HAP-1 (cell line): ENCODE results near the gene CACNA1I.

Experiments
- DNase-seq, 2 experiments: peaks; one replicate each; pipeline ENCODE4 v3.0.0-alpha.2; 2016 to 2020; ENCODE audit warnings: low spot score in 2 of 2
- H3K27me3 ChIP-seq: fragments of 250-450 bp; sonication (Bioruptor Pico); 2 replicates; pipeline ENCODE4 v1.5.1; 2020; ENCODE audit warnings: low read depth, mild to moderate bottlenecking, moderate library complexity
- H3K36me3 ChIP-seq: fragments of 250-450 bp; sonication (Bioruptor Pico); replicated peaks from 2 replicates; pipeline ENCODE4 v1.5.1; 2020; ENCODE audit warnings: mild to moderate bottlenecking
- H3K4me1 ChIP-seq: fragments of 250-450 bp; sonication (Bioruptor Pico); 2 replicates; pipeline ENCODE4 v1.5.1; 2020; ENCODE audit warnings: mild to moderate bottlenecking
- H3K4me3 ChIP-seq: fragments of 250-450 bp; sonication (Bioruptor Pico); 2 replicates; pipeline ENCODE4 v1.5.1; 2020; ENCODE audit warnings: mild to moderate bottlenecking, moderate library complexity
- H3K9me3 ChIP-seq: fragments of 250-450 bp; sonication (Bioruptor Pico); 2 replicates; pipeline ENCODE4 v1.5.1; 2020; ENCODE audit warnings: mild to moderate bottlenecking, moderate library complexity
- in situ Hi-C: fragments of 300-500 bp; cut with MboI; formaldehyde crosslinking; loops from 3 replicates; pipeline ENCODE4 v1.14.3; 2020; ENCODE audit warnings: low sequenced_read_pairs, inconsistent platforms, mixed read lengths

CACNA1I gene

GRCh38 chr22:39681038-39681861 lies 110.7 kb downstream of the CACNA1I start:
- DNase-seq, result no peak
- in situ Hi-C loops, result no loop called here
- no peaks in the 10 kb centered on the region for H3K36me3 ChIP-seq
- H3K9me3 ChIP-seq, result no peaks in the 10 kb centered on the region
- no peaks in the 10 kb centered on the region for H3K27me3 ChIP-seq
- H3K4me1 ChIP-seq, result no peaks in the 10 kb centered on the region
- no peak overlapping the region for H3K4me3 ChIP-seq

GRCh38 chr22:39682994-39683393 lies 112.4 kb downstream of the CACNA1I start:
- Histone ChIP-seq H3K36me3 (no peaks in the 10 kb centered on the region), H3K27me3 (no peaks in the 10 kb centered on the region), H3K4me3 (no peak overlapping the region), H3K4me1 (no peaks in the 10 kb centered on the region), H3K9me3 (no peaks in the 10 kb centered on the region)
- DNase-seq, result no peak
- in situ Hi-C loops, result no loop called here

GRCh38 chr22:39683639-39684038 lies 113.1 kb downstream of the CACNA1I start:
- DNase-seq, result no peak
- H3K4me3 ChIP-seq, result no peak overlapping the region
- H3K27me3 ChIP-seq, result no peaks in the 10 kb centered on the region
- no peaks in the 10 kb centered on the region for H3K9me3 ChIP-seq
- in situ Hi-C loops, result no loop called here
- H3K4me1 ChIP-seq, result no peaks in the 10 kb centered on the region
- H3K36me3 ChIP-seq, result no peaks in the 10 kb centered on the region

- no peak for DNase-seq
- no peaks in the 10 kb centered on the region for H3K36me3 ChIP-seq
- in situ Hi-C loops, result no loop called here
Observed at GRCh38 chr22:39684702-39685281, 114.2 kb downstream of the CACNA1I start.

GRCh38 chr22:39685336-39686177 lies 115.0 kb downstream of the CACNA1I start:
- no peak for DNase-seq
- H3K27me3 ChIP-seq, result no peaks in the 10 kb centered on the region
- in situ Hi-C loops, result no loop called here

More at GRCh38 chr22:39684702-39685281, 114.2 kb downstream of the CACNA1I start:
- no peaks in the 10 kb centered on the region for H3K4me1 ChIP-seq
- H3K27me3 ChIP-seq, result no peaks in the 10 kb centered on the region
- no peak overlapping the region for H3K4me3 ChIP-seq
- no peaks in the 10 kb centered on the region for H3K9me3 ChIP-seq

GRCh38 chr22:39686178-39686620 lies 115.6 kb downstream of the CACNA1I start:
- no peak for DNase-seq
- in situ Hi-C loops, result no loop called here
- H3K9me3 ChIP-seq, result no peaks in the 10 kb centered on the region
- H3K4me3 ChIP-seq, result no peak overlapping the region
- H3K27me3 ChIP-seq, result no peaks in the 10 kb centered on the region
- H3K36me3 ChIP-seq, result no peaks in the 10 kb centered on the region
- H3K4me1 ChIP-seq, result no peaks in the 10 kb centered on the region

More at GRCh38 chr22:39685336-39686177, 115.0 kb downstream of the CACNA1I start:
- Histone ChIP-seq H3K36me3 (no peaks in the 10 kb centered on the region), H3K9me3 (no peaks in the 10 kb centered on the region), H3K4me3 (no peak overlapping the region), H3K4me1 (no peaks in the 10 kb centered on the region)

- in situ Hi-C loops, result no loop called here
Observed at GRCh38 chr22:39686776-39687525, 116.4 kb downstream of the CACNA1I start.

GRCh38 chr22:39688186-39688785 lies 117.7 kb downstream of the CACNA1I start:
- DNase-seq, result no peak
- no peaks in the 10 kb centered on the region for H3K9me3 ChIP-seq
- H3K4me1 ChIP-seq, result peaks cover 3% of the 10 kb centered on the region; the same call in 1 of the 2 replicates
- no peak overlapping the region for H3K4me3 ChIP-seq
- H3K27me3 ChIP-seq, result no peaks in the 10 kb centered on the region
- in situ Hi-C loops, result no loop called here
- H3K36me3 ChIP-seq, result no peaks in the 10 kb centered on the region

More at GRCh38 chr22:39686776-39687525, 116.4 kb downstream of the CACNA1I start:
- no peak for DNase-seq
- H3K36me3 ChIP-seq, result no peaks in the 10 kb centered on the region
- H3K27me3 ChIP-seq, result no peaks in the 10 kb centered on the region
- no peaks in the 10 kb centered on the region for H3K4me1 ChIP-seq
- H3K9me3 ChIP-seq, result no peaks in the 10 kb centered on the region
- no peak overlapping the region for H3K4me3 ChIP-seq

GRCh38 chr22:39689421-39689820 lies 118.9 kb downstream of the CACNA1I start:
- H3K9me3 ChIP-seq, result no peaks in the 10 kb centered on the region
- H3K4me1 ChIP-seq, result peaks cover 3% of the 10 kb centered on the region; the same call in 1 of the 2 replicates
- in situ Hi-C loops, result no loop called here
- no peak overlapping the region for H3K4me3 ChIP-seq
- no peaks in the 10 kb centered on the region for H3K36me3 ChIP-seq
- DNase-seq, result no peak
- no peaks in the 10 kb centered on the region for H3K27me3 ChIP-seq

- H3K9me3 ChIP-seq, result no peaks in the 10 kb centered on the region
- H3K4me3 ChIP-seq, result no peak overlapping the region
- H3K36me3 ChIP-seq, result no peaks in the 10 kb centered on the region
- peaks cover 3% of the 10 kb centered on the region; the same call in 1 of the 2 replicates for H3K4me1 ChIP-seq
- in situ Hi-C loops, result no loop called here
- DNase-seq, result peak; percentile 18 to 66
- H3K27me3 ChIP-seq, result no peaks in the 10 kb centered on the region
Observed at GRCh38 chr22:39690881-39691605, 120.5 kb downstream of the CACNA1I start.

GRCh38 chr22:39693943-39694500 lies 123.5 kb downstream of the CACNA1I start:
- H3K4me1 ChIP-seq, result peaks cover 3% of the 10 kb centered on the region; the same call in 1 of the 2 replicates
- in situ Hi-C loops, result no loop called here
- no peak for DNase-seq

GRCh38 chr22:39697790-39698430 lies 127.4 kb downstream of the CACNA1I start:
- DNase-seq, result no peak
- in situ Hi-C loops, result no loop called here
- Histone ChIP-seq H3K36me3 (no peaks in the 10 kb centered on the region), H3K4me3 (no peak overlapping the region), H3K4me1 (no peaks in the 10 kb centered on the region), H3K9me3 (no peaks in the 10 kb centered on the region), H3K27me3 (no peaks in the 10 kb centered on the region)

More at GRCh38 chr22:39693943-39694500, 123.5 kb downstream of the CACNA1I start:
- no peak overlapping the region for H3K4me3 ChIP-seq
- no peaks in the 10 kb centered on the region for H3K36me3 ChIP-seq
- H3K27me3 ChIP-seq, result no peaks in the 10 kb centered on the region
- no peaks in the 10 kb centered on the region for H3K9me3 ChIP-seq
